ENCODE measurements around the gene BRSK1.

The BRSK1 gene

DNA sequence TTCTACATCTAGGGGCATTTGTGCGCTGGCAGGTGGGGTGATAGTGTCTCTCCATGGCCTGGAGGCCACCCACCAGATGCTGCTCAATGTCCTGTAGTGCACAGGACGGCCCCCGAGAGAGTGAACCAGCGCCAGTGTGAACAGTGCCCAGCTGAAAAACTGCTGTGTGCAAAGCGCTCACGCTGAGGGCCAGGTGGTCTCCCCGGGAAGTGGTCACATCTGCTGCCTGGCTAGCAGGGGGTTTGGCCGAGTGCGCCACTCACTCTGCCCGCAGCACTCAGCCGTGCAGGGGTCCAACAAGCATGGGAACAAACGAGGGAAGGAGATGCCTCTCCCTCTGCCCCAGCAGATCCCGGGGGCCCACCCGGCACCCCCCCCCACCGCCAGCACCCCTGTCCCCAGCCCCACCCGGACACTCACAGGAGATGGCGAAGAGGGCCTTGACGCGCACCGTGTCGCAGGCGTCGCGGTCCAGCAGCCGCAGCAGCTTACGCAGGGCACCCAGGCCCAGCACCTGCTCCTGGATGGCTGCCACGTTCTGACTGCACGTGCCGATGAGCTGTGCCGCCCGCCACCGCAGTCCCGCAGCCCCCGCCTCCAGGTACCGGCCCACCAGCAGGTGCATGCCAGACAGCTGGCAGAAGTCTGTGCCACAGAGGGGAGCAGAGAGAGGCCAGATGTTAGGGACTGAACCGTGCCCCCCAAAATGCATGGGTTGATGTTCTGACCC is 9.7 kb upstream of the BRSK1 start:
- no peak for DNase-seq (ENCODE audit: low read depth in 2 of 2)

DNA sequence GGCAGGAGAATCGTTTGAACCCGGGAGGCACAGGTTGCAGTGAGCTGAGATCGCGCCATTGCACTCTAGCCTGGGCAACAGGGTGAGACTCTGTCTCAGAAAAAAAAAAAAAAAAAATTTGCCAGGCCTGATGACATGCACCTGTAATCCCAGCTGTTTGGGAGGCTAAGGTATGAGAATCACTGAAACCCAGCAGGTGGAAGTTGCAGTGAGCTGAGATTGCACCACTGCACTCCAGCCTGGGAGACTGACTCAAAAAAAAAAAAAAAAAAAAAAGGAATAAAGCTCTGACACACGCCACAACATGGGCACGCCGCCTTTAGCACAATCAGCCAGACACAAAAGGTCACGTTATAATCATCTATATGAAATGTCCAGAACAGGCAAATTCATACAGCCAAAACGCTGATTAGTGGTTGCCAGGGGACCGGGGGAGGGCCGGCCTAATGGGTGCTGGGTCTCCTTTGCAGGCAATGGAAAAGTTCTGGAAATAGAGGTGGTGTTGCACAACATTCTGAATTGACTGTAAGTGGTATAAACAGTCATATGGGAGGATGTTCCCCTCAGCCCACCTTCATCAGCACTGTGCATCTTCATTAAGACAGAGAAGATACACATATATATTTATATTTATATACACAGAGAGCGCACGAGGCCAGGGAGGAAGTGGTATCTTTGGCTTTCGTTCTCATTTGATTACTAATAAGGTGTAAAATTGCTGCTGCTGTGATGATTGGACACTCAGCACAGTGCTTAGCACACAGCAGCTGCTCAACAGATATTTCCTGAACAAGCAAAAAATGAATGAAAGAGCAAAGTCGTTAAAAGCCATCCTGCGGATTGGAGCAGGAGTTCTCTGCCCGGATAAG is 7.7 kb upstream of the BRSK1 start:
- no peak for DNase-seq (ENCODE audit: low read depth in 2 of 2)

DNA sequence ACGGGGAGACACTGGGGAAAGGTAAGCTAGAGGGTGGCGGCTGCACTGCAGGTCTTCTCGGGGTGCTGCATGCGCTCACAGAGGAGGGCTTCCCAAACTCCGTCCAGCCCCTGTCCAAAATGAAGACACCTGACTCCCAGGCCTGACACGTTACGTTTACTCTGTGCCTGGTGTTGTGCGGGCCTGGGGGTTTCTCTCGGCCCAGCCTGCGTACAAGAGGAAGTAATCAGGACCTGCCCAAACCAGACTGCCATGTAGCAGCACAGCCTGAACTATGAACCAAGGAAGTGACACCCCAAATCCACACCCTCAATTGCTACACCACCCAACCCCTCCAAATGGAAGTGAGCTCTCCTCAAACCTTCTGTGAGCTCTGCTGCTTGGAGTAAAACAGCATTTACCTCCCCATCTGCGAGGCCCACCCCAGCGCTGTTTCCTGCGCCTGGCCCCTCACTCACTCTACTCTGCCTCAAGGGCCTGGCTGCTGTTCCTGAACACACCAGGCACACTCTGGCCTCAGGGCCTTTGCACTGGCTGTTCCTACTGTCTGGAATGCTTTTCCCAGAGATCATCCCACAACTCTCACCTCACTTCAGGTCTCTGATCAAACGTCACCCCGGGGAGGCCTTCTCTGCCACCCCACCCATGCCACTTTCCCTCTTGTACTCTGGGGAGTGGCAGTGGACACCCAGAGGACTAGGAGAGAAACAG is 6.9 kb upstream of the BRSK1 start:
- no peak for DNase-seq (ENCODE audit: low read depth in 2 of 2)

DNA sequence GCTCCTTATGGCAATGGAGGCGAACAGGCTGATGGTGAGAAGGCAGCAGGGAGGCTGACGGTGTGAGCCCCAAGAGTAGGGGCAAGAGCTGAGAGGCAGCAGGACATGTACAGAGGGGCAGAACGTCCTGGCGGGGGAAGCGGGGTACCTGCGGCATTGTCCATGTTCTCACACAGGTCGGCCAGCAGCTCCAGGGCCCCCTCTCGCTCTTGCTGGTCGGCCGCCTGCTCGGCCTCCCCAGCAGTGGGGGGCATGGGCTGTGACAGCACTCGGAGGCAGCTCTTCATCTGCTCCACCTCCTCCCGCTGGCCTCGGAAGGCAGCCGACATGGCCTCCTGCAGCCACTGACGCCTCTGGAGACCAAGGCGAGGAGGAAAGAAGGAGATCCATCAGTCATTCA is 6.3 kb upstream of the BRSK1 start:
- no peak for DNase-seq (ENCODE audit: low read depth in 2 of 2)

DNA sequence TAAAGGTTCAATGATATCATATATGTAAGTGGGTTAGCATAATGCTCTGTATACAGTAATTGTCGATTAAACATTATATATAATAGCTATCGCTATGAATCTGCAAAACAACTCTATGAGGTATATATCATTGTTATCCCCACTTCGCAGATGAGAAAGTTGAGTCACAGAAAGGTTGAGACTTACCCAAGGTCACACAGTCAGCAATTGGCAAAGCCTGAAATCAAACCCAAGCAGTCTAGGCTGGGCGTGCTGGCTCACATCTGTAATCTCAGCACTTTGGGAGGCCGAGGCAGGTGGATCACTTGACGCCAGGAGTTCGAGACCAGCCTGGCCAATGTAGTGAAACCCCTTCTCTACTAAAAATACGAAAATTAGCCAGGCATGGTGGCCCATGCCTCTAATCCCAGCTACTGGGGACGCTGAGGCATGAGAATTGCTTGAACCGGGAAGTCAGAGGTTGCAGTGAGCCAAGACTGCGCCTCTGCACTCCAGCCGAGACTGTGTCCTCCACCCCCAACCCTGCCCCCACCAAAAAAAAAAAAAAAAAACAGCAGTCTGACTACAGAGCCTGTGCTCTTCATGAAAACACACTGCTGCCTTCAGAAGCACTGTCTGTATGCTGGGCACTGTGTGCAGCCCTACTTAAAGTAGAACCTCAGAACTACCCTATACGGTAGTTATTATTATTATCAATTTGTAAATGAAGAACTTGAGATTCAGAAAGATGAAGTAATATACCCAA is 5.2 kb upstream of the BRSK1 start:
- DNase-seq (ENCODE audit: low read depth in 2 of 2) = no peak

DNA sequence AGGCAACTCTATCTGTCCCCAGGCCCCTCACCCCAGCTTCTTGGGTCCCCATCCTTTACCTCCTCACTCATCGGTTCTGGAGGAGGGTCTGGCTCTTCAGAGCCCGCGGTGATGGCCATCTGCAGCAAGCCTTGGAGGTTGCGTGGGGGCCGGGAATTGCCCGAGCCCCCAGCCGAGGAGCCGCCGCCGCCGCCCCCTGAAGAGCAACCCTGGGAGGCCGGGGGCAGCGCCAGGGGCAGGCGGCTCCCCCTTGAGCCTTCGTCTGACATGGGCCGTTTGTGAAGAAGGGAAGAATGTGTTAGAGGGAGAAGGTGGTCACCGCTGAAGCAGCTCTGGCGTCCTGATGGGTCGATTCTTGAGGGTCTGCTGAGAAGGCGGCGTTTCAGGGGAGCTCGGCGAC is 4.5 kb upstream of the BRSK1 start:
- DNase-seq (ENCODE audit: low read depth in 2 of 2) = no peak

DNA sequence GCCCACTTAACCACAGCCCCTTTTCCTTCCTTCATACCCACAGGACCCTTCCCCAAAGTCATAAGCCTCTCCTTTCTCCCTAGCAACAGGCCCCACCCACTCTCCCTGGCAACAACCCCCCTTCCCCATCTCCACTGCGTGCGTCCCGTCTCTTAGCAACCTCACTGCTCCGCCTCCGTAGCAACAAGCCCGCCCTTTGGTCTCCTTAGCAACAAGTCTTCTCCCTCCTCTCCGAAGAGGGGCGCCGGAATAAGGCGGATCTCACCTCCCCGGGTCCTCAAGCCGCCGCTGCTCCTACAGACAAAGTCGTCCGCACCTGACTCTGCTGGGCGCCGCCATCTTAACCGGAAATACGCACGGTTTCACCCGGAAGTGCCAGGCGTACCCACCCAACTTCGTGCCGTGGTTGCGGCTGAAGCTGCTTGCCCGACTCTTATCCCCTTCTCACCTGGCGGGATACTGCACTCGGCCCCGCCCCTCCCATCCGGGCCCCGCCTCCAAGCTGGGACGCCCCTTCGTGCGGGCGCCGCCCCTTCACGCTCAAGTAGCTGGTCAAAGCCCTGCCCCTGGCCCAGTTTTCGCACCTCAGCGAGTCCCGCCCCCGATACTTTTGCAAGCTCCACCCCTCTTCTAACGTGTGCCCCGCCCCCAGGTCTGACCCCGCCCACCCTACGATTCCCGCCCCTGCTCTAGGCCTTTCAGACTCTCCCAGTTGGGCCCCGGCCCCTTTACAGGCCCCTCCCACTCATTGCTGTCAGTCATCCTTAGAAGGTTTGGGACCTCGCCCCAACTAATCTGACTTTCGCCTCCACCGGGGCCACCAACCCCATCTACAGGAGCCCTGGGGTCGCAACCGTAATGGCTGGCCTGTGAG is 3.8 kb upstream of the BRSK1 start, which contains the start of gene HSPBP1:
HSPBP1 (minus strand) TSS at position 341 of the 874 bp plus-strand sequence. CDS start 502 bp downstream, outside the sequence.
- DNase-seq (ENCODE audit: low read depth in 2 of 2) = peak; percentile 85 to 87

DNA sequence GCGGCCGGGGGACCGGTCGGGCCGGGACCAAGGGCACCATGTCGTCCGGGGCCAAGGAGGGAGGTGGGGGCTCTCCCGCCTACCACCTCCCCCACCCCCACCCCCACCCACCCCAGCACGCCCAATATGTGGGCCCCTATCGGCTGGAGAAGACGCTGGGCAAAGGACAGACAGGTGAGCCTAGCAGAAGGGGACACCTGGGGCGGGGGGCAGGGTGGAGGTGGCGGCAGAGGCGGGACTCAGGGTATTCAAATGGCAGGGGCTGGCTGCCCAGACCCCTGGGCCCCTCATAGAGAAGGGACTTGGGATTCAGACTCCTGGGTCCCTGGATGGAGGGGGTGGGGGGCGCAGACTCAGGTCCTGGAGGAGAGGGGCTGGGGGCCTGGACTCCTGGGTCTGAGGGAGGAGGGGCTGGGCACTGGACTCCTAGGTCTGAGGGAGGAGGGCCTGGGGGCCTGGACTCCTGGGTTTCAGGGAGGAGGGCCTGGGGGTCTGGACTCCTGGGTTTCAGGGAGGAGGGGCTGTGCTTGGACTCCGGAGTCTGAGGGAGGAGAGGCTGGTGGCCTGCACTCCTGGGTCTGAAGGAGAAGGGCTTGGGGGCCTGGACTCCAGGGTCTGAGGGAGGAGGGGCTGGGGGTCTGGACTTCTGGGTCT is 735 bp downstream of the BRSK1 start:
- DNase-seq (ENCODE audit: low read depth in 2 of 2) = no peak

DNA sequence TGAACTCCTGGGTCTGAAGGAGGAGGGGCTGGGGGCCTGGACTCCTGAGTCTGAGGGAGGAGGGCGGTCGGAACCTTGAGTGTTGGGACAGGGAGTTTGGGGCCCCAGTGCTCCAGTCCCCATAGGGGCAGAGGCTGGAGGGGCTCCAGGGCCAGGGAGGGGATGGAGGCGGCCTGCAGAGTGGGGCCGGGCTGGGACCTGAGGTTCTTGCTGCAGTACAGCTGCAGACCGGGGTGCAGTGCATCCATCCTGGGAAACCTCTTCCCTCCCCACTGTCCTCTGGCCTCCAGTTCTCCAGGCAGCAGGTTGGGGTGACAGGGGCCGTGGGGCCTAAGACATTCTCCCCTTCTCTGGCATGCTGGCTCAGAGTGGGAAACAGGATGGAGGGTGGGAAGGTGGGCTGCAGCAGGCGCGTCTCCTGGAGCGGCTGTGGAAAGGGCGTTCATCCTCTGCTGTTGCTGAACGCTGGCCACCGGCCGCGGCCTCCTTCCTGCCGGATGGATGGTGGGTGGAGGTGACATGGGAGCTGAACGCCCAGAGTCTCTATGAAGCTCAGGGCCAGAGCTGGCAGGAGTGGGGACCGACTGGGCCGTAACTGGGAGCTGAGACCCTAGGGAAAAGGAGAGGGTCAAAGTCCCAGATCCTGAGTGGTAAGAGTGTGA is 1.6 kb downstream of the BRSK1 start:
- DNase-seq (ENCODE audit: low read depth in 2 of 2) = no peak

DNA sequence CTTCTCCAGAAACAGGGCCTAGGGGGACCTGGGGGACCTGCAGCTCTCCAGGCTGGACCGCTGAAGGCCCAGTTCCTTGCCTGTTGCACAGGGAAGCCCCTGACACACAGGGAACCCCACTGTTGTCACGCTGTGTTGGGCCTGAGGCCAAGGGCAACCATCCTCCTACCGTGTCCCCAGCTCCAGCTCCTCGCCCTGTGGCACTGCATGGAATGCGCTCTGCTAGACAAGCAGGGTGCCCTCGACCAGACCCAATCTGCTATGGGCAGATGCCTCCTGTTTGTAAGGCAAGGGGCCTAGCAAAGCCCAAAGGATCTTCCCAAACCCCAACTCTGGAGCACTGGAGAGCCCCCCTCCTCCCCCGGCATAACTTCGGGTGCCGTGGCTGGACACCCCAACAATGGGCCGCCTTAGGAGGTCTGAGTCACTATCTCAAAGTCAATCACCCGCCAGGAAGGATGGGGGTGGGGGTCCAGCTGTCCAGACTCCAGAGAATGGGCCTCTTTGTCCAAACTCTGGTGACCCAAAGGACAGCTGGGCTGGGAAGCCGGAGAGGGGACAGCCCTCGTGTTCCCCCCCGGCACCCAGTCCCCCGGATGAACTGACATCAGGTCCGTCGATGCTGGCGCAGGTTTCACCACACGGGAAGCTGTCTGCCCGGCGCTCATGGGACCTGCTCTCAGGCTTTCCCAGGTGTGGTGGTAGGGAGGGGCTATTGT is 3.7 kb downstream of the BRSK1 start:
- no peak for DNase-seq (ENCODE audit: low read depth in 2 of 2)

DNA sequence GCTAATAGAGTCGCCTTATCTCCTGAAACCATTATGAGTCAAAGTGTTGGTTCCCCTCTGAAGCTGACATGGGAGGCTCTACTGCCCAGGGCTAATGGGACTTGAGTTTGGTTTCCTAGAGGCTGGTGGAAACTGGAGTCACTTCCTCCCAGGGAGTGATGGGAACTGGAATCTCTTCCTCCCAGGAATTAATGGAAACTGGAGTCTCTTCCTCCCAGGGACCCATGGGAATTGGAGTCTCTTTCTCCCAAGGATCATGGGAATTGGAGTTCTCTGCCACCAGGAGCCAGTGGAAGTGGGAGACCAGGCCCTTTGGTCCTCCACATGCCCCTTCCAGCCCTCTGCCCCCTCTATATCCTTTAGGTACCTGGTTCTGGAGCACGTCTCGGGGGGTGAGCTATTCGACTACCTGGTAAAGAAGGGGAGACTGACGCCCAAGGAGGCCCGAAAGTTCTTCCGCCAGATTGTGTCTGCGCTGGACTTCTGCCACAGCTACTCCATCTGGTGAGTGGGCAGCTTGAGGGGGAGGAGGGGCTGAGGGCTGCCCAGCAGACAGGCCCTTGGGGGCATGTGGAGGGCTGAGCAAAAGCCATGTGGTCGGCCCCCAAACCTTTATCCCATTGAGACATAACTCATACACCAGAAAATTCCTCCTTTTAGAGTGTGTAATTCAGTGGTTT is 5.5 kb downstream of the BRSK1 start:
- DNase-seq (ENCODE audit: low read depth in 2 of 2) = no peak

DNA sequence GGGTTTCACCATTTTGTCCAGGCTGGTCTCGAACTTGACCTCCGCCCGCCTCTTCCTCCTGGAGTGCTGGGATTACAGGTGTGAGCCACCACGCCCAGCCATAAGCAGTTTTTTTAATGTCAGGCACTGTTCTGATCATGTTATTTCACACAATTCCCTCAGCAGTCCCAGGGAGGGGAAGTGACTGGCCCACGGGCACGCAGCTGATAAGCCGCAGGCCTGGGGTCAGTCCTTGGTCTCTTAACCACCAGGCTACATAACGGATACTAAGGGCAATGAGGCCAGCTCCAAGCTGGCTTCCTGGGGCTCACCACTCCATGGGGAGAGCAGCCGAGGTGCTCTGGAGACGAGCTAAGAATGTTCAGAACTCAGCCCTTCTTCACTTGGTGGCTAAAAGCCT is 13.5 kb downstream of the BRSK1 start:
- no peak for DNase-seq (ENCODE audit: low read depth in 2 of 2)

DNA sequence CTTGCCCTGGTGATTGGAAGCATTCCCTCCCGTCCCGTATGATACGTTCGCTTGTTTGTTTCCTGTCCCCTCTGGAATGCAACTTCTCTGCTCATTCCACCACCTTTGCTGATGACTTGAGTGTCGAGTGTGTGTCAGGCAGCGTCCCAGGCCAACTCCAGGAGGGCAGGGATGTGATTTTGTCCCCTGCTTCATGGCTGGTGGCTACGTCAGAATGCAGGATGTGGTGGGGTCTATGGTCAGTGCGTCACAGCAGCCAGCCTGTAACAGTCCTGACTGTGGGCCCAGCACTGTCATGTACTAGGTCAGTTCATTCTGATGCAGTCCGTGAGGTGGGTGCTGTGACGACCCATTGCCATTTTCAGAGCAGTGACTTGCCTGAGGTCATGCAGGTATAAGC is 16.2 kb downstream of the BRSK1 start:
- no peak for DNase-seq (ENCODE audit: low read depth in 2 of 2)

DNA sequence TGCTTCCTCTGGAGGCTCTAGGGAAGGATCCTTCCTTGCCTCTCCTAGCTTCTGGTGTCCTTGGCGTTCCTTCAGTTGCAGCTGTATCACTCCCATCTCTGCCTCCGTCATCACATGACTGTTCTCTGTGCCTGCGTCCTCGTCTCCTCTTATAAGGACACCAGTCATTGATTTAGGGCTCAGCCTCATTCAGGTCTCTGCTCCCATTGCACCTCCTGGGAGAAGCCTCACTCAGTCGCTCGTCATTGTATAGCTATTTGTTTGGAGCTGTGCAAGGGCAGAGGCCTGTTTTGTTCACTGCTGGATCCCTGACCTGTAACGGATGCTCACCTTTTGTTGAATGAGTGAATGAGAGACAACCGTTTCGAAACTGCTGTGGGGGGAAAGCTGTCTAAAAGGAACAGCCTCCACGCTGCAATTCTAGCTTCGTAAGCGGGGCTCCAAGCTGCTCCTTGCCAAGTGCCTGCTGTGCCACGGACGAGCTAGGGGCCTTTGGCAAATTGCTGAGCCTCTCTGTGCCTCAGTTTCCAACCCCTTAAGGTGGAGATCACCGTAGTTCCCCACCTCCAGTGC is 17.2 kb downstream of the BRSK1 start:
- no peak for DNase-seq (ENCODE audit: low read depth in 2 of 2)

DNA sequence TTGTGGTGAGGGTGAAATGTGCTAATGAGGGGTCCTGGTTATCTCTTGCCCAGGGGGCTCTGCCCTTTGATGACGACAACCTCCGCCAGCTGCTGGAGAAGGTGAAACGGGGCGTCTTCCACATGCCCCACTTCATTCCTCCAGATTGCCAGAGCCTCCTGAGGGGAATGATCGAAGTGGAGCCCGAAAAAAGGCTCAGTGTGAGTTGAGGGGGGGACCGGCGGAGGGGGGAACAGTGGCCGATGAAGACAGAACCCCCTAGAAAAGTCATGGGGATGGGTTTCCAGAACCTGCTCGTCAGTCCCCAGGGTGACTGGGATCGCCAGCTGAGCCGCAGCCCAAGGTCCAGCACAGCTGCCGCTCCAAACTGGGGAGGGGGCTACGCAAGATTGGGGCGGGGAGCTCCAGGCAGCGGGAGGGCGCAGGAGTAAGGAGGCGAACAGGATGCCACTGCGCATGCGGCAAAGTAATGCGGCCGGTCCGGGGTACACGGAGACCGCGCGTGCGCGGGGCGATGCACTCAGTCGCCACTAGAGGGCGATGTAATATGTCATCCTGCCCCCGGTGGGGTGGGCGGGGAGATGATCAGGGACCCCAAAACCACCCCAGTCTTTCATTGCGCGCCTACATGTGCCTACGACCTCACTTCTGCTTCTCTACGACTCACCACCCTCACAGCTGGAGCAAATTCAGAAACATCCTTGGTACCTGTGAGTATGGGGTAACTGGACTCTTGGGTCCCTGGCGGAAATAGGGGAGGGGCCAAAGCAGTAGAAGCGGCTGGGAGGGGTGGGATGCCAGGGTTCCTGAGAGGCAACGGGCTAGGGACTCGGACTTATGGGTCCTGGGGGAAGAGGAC is 17.9 kb downstream of the BRSK1 start:
- DNase-seq (ENCODE audit: low read depth in 2 of 2) = peak; percentile 87 to 90

DNA sequence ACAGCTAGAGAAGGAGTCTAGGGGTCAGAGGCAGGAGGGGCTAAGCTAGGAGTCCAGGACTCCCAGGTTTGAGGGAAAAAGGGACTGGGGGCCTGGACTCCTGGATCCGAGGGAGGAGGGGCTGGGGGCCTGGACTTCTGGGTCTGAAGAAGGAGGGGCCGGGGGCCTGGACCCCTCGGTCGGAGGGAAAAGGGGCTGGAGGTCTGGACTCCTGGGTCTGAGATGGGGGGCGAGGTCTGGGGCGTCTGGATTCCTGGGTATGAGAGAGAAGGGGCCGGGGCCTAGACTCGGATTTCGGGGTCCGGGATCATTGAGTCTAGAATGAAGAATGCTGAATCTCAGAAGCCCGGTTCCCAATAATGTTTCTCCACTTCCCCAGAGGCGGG is 18.5 kb downstream of the BRSK1 start:
- DNase-seq (ENCODE audit: low read depth in 2 of 2) = no peak

DNA sequence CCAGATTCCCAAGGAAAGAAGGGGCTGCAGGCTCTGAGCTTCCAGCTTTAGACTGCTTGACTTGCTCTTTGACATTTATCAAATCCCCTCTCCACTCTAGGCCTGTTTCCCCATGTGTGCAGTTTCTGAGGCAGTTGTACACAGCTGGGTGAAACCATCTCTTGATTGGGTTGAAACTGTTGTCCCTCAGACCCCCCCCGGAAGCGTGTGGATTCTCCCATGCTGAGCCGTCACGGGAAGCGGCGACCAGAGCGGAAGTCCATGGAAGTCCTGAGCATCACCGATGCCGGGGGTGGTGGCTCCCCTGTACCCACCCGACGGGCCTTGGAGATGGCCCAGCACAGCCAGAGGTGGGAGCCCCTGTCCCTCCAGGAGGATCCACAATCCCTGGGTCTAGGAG is 19.7 kb downstream of the BRSK1 start:
- DNase-seq (ENCODE audit: low read depth in 2 of 2) = no peak

Data from stimulated activated CD8-positive, alpha-beta memory T cell treated with anti-CD3 and anti-CD28 coated beads, Interleukin-15, amount 100 ng/mL, for 4 hours (primary cell).